Measurements from ENCODE around the gene OR51A7. TPM values are rescaled to one million over a fixed set of nuclear protein-coding genes. Genes with fewer than 3 reads are reported as not detected.
A peak's percentile ranks its signal among the peaks of the same experiment; 100 is the strongest.
"Not testable (repeated sequence)": the region's sequence is repeated elsewhere in the genome, so short reads cannot be mapped to it uniquely, and the experiment has no call there.

The OR51A7 gene, protein sequence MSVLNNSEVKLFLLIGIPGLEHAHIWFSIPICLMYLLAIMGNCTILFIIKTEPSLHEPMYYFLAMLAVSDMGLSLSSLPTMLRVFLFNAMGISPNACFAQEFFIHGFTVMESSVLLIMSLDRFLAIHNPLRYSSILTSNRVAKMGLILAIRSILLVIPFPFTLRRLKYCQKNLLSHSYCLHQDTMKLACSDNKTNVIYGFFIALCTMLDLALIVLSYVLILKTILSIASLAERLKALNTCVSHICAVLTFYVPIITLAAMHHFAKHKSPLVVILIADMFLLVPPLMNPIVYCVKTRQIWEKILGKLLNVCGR
- total RNA-seq, result not detected
- not detected for polyA plus RNA-seq

DNA sequence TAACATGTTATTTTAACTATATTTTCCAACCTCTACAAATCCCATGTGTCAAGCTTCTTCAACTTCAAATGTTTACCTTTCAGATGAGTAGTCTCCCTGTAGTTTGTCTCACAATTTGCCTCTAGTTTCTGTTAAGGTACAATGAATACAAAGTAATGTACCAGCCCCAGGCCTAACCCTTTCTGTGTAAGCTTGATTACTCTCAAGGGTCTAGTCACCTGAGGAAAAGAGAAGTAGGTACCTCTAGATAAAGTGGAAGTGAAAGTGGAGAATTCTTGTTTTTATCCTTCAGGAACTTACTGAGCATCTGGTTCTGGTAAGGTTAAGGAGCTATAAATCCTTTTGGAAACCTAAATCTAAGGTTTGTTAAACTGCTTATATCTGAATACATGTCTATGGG, at the start of gene OR51A7:
OR51A7 (plus strand) TSS at position 300 of the 400 bp plus-strand sequence. CDS start 3,587 bp downstream, outside the sequence.
- Histone ChIP-seq H3K9me3 (ENCODE audit: control insufficient read depth in 1 of 2, low read length in 2 of 2) (no peaks in the 10 kb centered on the region), H3K4me1 (ENCODE audit: insufficient read depth, low read length) (no peaks in the 10 kb centered on the region), H3K27ac (ENCODE audit: low read depth, low read length) (no peak within 1 kb of the TSS), H3K36me3 (ENCODE audit: insufficient read depth, low read length) (no peaks in the 10 kb centered on the region), H3K4me3 (ENCODE audit: low read length in 2 of 2) (no peak within 1 kb of the TSS), H3K27me3 (ENCODE audit: insufficient read depth, low read length) (no peaks in the 10 kb centered on the region)
- H3K36me3 Mint-ChIP-seq, result no peaks in the 10 kb centered on the region
- POLR2A ChIA-PET (ENCODE audit: partially characterized antibody), result no interaction called here
- no peak within 1 kb of the TSS for H3K27ac Mint-ChIP-seq
- H3K4me3 Mint-ChIP-seq, result no peak within 1 kb of the TSS
- no peaks in the 10 kb centered on the region for H3K4me1 Mint-ChIP-seq
- no peak for DNase-seq
- intact Hi-C loops (cut with micrococcal nuclease), result no loop called here
- peaks cover 0 to 1% of the 10 kb centered on the region in 2 donors for H3K27me3 Mint-ChIP-seq
- H3K9me3 Mint-ChIP-seq, result peaks cover 0 to 3% (median 0%) of the 10 kb centered on the region in 8 donors
- CTCF ChIA-PET (ENCODE audit: partially characterized antibody), result no interaction called here

GRCh38 chr11:4854286-4854685, 49.3 kb upstream of the OR51A7 start:
- H3K4me1 ChIP-seq (ENCODE audit: insufficient read depth, low read length); H3K27me3 ChIP-seq (ENCODE audit: insufficient read depth, low read length); POLR2A ChIA-PET (ENCODE audit: partially characterized antibody); H3K4me1 Mint-ChIP-seq; H3K27ac Mint-ChIP-seq; H3K27ac ChIP-seq (ENCODE audit: low read depth, low read length); H3K27me3 Mint-ChIP-seq; H3K4me3 ChIP-seq (ENCODE audit: low read length in 2 of 2); H3K36me3 ChIP-seq (ENCODE audit: insufficient read depth, low read length); H3K9me3 ChIP-seq (ENCODE audit: control insufficient read depth in 1 of 2, low read length in 2 of 2); H3K9me3 Mint-ChIP-seq; CTCF ChIA-PET (ENCODE audit: partially characterized antibody); H3K4me3 Mint-ChIP-seq; intact Hi-C loops (cut with micrococcal nuclease); H3K36me3 Mint-ChIP-seq: not testable (repeated sequence)
- DNase-seq, result peak in 1 of 5 donors; percentile 31

- Mint-ChIP-seq H3K9me3 (peaks cover 0 to 8% (median 0%) of the 10 kb centered on the region in 8 donors), H3K27me3 (peaks cover 0 to 1% of the 10 kb centered on the region in 2 donors), H3K36me3 (no peaks in the 10 kb centered on the region), H3K4me3 (no peak overlapping the region), H3K27ac (no peak overlapping the region), H3K4me1 (peaks cover 0 to 3% (median 0%) of the 10 kb centered on the region in 4 donors)
- Histone ChIP-seq H3K4me1 (ENCODE audit: insufficient read depth, low read length) (no peaks in the 10 kb centered on the region), H3K27ac (ENCODE audit: low read depth, low read length) (no peak overlapping the region), H3K36me3 (ENCODE audit: insufficient read depth, low read length) (no peaks in the 10 kb centered on the region), H3K9me3 (ENCODE audit: control insufficient read depth in 1 of 2, low read length in 2 of 2) (no peaks in the 10 kb centered on the region), H3K4me3 (ENCODE audit: low read length in 2 of 2) (no peak overlapping the region), H3K27me3 (ENCODE audit: insufficient read depth, low read length) (no peaks in the 10 kb centered on the region)
- DNase-seq, result no peak
- POLR2A ChIA-PET (ENCODE audit: partially characterized antibody), result no interaction called here
- CTCF ChIA-PET (ENCODE audit: partially characterized antibody), result no interaction called here
- intact Hi-C loops (cut with micrococcal nuclease), result no loop called here
Observed at GRCh38 chr11:4862447-4863236, 40.9 kb upstream of the OR51A7 start.

- H3K9me3 ChIP-seq (ENCODE audit: control insufficient read depth in 1 of 2, low read length in 2 of 2), result no peaks in the 10 kb centered on the region
- intact Hi-C loops (cut with micrococcal nuclease), result no loop called here
- Mint-ChIP-seq H3K27ac (no peak overlapping the region), H3K36me3 (no peaks in the 10 kb centered on the region), H3K4me1 (peaks cover 0 to 3% (median 0%) of the 10 kb centered on the region in 4 donors), H3K4me3 (no peak overlapping the region), H3K27me3 (no peaks in the 10 kb centered on the region), H3K9me3 (peaks cover 0 to 8% (median 0%) of the 10 kb centered on the region in 8 donors)
- no peak overlapping the region for H3K27ac ChIP-seq (ENCODE audit: low read depth, low read length)
- no peaks in the 10 kb centered on the region for H3K4me1 ChIP-seq (ENCODE audit: insufficient read depth, low read length)
- H3K36me3 ChIP-seq (ENCODE audit: insufficient read depth, low read length), result no peaks in the 10 kb centered on the region
- ChIA-PET POLR2A (ENCODE audit: partially characterized antibody) (no interaction called here), CTCF (ENCODE audit: partially characterized antibody) (no interaction called here)
- DNase-seq, result no peak
- no peak overlapping the region for H3K4me3 ChIP-seq (ENCODE audit: low read length in 2 of 2)
- H3K27me3 ChIP-seq (ENCODE audit: insufficient read depth, low read length), result no peaks in the 10 kb centered on the region
Observed at GRCh38 chr11:4863876-4864275, 39.7 kb upstream of the OR51A7 start.

GRCh38 chr11:4865855-4866254, 37.7 kb upstream of the OR51A7 start:
- Histone ChIP-seq H3K9me3 (ENCODE audit: control insufficient read depth in 1 of 2, low read length in 2 of 2) (no peaks in the 10 kb centered on the region), H3K4me1 (ENCODE audit: insufficient read depth, low read length) (no peaks in the 10 kb centered on the region), H3K27ac (ENCODE audit: low read depth, low read length) (no peak overlapping the region), H3K4me3 (ENCODE audit: low read length in 2 of 2) (no peak overlapping the region), H3K27me3 (ENCODE audit: insufficient read depth, low read length) (no peaks in the 10 kb centered on the region), H3K36me3 (ENCODE audit: insufficient read depth, low read length) (no peaks in the 10 kb centered on the region)
- no peaks in the 10 kb centered on the region for H3K36me3 Mint-ChIP-seq
- POLR2A ChIA-PET (ENCODE audit: partially characterized antibody), result interaction anchor here (0.5 kb wide), 1 partner anchor 11 kb away, joined by 3 read pairs; no protein-coding TSS in a partner anchor
- H3K27me3 Mint-ChIP-seq, result no peaks in the 10 kb centered on the region
- CTCF ChIA-PET (ENCODE audit: partially characterized antibody), result no interaction called here
- no peak for DNase-seq
- peaks cover 0 to 3% (median 0%) of the 10 kb centered on the region in 4 donors for H3K4me1 Mint-ChIP-seq
- H3K9me3 Mint-ChIP-seq, result peaks cover 0 to 8% (median 0%) of the 10 kb centered on the region in 8 donors
- no peak overlapping the region for H3K4me3 Mint-ChIP-seq
- intact Hi-C loops (cut with micrococcal nuclease), result no loop called here
- no peak overlapping the region for H3K27ac Mint-ChIP-seq

DNA sequence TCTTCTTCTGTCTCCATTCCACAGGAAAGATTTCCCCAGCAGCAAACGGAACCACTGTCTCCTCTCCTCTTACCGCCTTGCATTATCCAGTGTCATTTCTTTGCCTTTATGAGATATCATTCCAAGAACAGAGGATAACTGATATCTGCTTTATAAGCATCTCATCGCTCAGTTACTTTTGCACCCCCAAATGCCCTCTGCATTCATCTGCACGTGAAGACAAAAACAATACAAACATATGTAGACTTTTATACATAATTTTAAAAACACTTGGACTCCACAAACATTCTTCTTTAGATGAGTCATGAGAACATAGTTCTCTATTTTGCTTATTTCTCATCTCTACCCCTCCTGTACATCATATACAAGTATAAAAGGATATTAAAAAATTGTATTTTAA, 22.4 kb upstream of the OR51A7 start:
- intact Hi-C loops (cut with micrococcal nuclease), result no loop called here
- Mint-ChIP-seq H3K36me3 (no peaks in the 10 kb centered on the region), H3K27me3 (no peaks in the 10 kb centered on the region), H3K4me3 (no peak overlapping the region), H3K27ac (no peak overlapping the region), H3K4me1 (no peaks in the 10 kb centered on the region), H3K9me3 (peaks cover 0 to 2% (median 0%) of the 10 kb centered on the region in 8 donors)
- CTCF ChIA-PET (ENCODE audit: partially characterized antibody), result no interaction called here
- POLR2A ChIA-PET (ENCODE audit: partially characterized antibody), result no interaction called here
- DNase-seq, result no peak
- Histone ChIP-seq H3K27ac (ENCODE audit: low read depth, low read length) (no peak overlapping the region), H3K4me1 (ENCODE audit: insufficient read depth, low read length) (no peaks in the 10 kb centered on the region), H3K9me3 (ENCODE audit: control insufficient read depth in 1 of 2, low read length in 2 of 2) (no peaks in the 10 kb centered on the region), H3K27me3 (ENCODE audit: insufficient read depth, low read length) (no peaks in the 10 kb centered on the region), H3K36me3 (ENCODE audit: insufficient read depth, low read length) (no peaks in the 10 kb centered on the region), H3K4me3 (ENCODE audit: low read length in 2 of 2) (no peak overlapping the region)

GRCh38 chr11:4881860-4882500, 21.6 kb upstream of the OR51A7 start, which contains the start of gene OR51T1:
OR51T1 (plus strand) TSS chr11:4881900; CDS start chr11:4881900, 0 bp downstream.
- no peaks in the 10 kb centered on the region for H3K9me3 ChIP-seq (ENCODE audit: control insufficient read depth in 1 of 2, low read length in 2 of 2)
- H3K27me3 ChIP-seq (ENCODE audit: insufficient read depth, low read length), result no peaks in the 10 kb centered on the region
- H3K4me1 ChIP-seq (ENCODE audit: insufficient read depth, low read length), result no peaks in the 10 kb centered on the region
- H3K36me3 ChIP-seq (ENCODE audit: insufficient read depth, low read length), result no peaks in the 10 kb centered on the region
- no peaks in the 10 kb centered on the region for H3K27me3 Mint-ChIP-seq
- no peak within 1 kb of the TSS for H3K4me3 ChIP-seq (ENCODE audit: low read length in 2 of 2)
- ChIA-PET CTCF (ENCODE audit: partially characterized antibody) (no interaction called here), POLR2A (ENCODE audit: partially characterized antibody) (no interaction called here)
- no peaks in the 10 kb centered on the region for H3K4me1 Mint-ChIP-seq
- no peak for DNase-seq
- no peaks in the 10 kb centered on the region for H3K36me3 Mint-ChIP-seq
- no peak within 1 kb of the TSS for H3K4me3 Mint-ChIP-seq
- no peak within 1 kb of the TSS for H3K27ac ChIP-seq (ENCODE audit: low read depth, low read length)
- intact Hi-C loops (cut with micrococcal nuclease), result no loop called here
- H3K9me3 Mint-ChIP-seq, result peaks cover 0 to 2% (median 0%) of the 10 kb centered on the region in 8 donors
- no peak within 1 kb of the TSS for H3K27ac Mint-ChIP-seq

Measured in CD4-positive, alpha-beta memory T cell (primary cell).